Natural killer cell treated with Interleukin-12 subunit alpha and Interleukin-12 subunit beta and Interleukin-15 and Interleukin-18, amount 100 ng/mL, for 72 hours (primary cell): ENCODE results near the gene INSIG1. TPM values are rescaled to one million over a fixed set of nuclear protein-coding genes. Genes with fewer than 3 reads are reported as not detected.

Source experiments
- total RNA-seq, 2 donors: library from RNA; stranded (reverse); gene quantifications; one replicate each; pipeline ENCODE4 v1.2.3, GENCODE V29; 2022

INSIG1 gene
- total RNA-seq, 2 donors from 2014 or later, result 88.1 to 120 TPM

Other genes with a start within 250 kb of the INSIG1 start
- gene HTR5A, start 227.6 kb upstream of the INSIG1 start, total RNA-seq, result not detected
- gene EN2, start 160.3 kb downstream of the INSIG1 start, total RNA-seq, result under 1 TPM in 1 of 2 donors, not detected in 1; 0.07 TPM
- gene CNPY1, start 248.7 kb downstream of the INSIG1 start, total RNA-seq, result not detected